Colonic mucosa (tissue), 4 donors: Measurements from ENCODE around the gene SORCS1. TPM values are rescaled to one million over a fixed set of nuclear protein-coding genes. Genes with fewer than 3 reads are reported as not detected.

Source experiments
- DNase-seq: peaks from one replicate; pipeline ENCODE4 v3.0.0-alpha.2; 2020
- H3K27ac ChIP-seq: fragments of 200-600 bp; one replicate; pipeline ENCODE4 v1.8.0; 2021
- H3K27me3 ChIP-seq: fragments of 200-600 bp; one replicate; pipeline ENCODE4 v1.8.0; 2021
- H3K36me3 ChIP-seq: fragments of 200-600 bp; one replicate; pipeline ENCODE4 v1.8.0; 2021
- H3K4me1 ChIP-seq: fragments of 200-600 bp; one replicate; pipeline ENCODE4 v1.8.0; 2021; ENCODE audit warnings: mild to moderate bottlenecking
- H3K4me3 ChIP-seq: fragments of 200-600 bp; one replicate; pipeline ENCODE4 v1.8.0; 2021
- H3K9ac ChIP-seq, 2 donors: one replicate each; pipeline ENCODE4 v1.7.0; 2013; ENCODE audit warnings: control low read depth in 2 of 2, low read depth in 2 of 2, low read length in 2 of 2
- H3K9me3 ChIP-seq: fragments of 200-600 bp; one replicate; pipeline ENCODE4 v1.8.0; 2021
- CTCF ChIP-seq: fragments of 200-600 bp; IDR thresholded peaks from one replicate; pipeline ENCODE4 v1.8.0; 2022; ENCODE audit warnings: antibody characterized with exemption, mild to moderate bottlenecking
- intact Hi-C: fragments of 100-400 bp; cut with DNase I; formaldehyde crosslinking; loops from one replicate; pipeline ENCODE4 v1.14.1; 2022
- total RNA-seq, 2 donors: library from RNA; stranded (reverse); fragmentation: NEBNext Ultra II Directional in 1 of 2; extraction: Animal tissue kit (Norgen Biotek cat#: 25700) in 1 of 2; gene quantifications; one replicate each; pipeline ENCODE4 v1.2.1, GENCODE V29; 2021
- donor health status: healthy.
- donor health status: DM: no; HTN: no; CAD: no.
- donor health status: DM: no; HTN: no; CAD: no.

The SORCS1 gene
- total RNA-seq, 2 donors from 2014 or later, result 0.40 to 1.6 TPM

GRCh38 chr10:107010531-107010930 is 154.0 kb downstream of the SORCS1 start:
- intact Hi-C loops, result no loop called here
- Histone ChIP-seq H3K4me1 (no peaks in the 10 kb centered on the region), H3K27ac (no peak overlapping the region), H3K27me3 (no peaks in the 10 kb centered on the region), H3K9me3 (no peaks in the 10 kb centered on the region), H3K9ac (no peak overlapping the region), H3K36me3 (no peaks in the 10 kb centered on the region), H3K4me3 (no peak overlapping the region)
- no peak for DNase-seq
- TF ChIP-seq CTCF, result no peak

GRCh38 chr10:107004362-107004761 is 160.1 kb downstream of the SORCS1 start:
- H3K27ac ChIP-seq, result no peak overlapping the region
- H3K4me3 ChIP-seq, result no peak overlapping the region
- no peaks in the 10 kb centered on the region for H3K27me3 ChIP-seq
- no peak for DNase-seq
- intact Hi-C loops, result no loop called here
- no peaks in the 10 kb centered on the region for H3K4me1 ChIP-seq
- no peak overlapping the region for H3K9ac ChIP-seq
- H3K36me3 ChIP-seq, result no peaks in the 10 kb centered on the region
- TF ChIP-seq CTCF, result no peak
- H3K9me3 ChIP-seq, result no peaks in the 10 kb centered on the region

- no peak for TF ChIP-seq CTCF
- Histone ChIP-seq H3K27ac (no peak overlapping the region), H3K4me1 (no peaks in the 10 kb centered on the region), H3K9ac (no peak overlapping the region), H3K27me3 (no peaks in the 10 kb centered on the region), H3K9me3 (no peaks in the 10 kb centered on the region), H3K36me3 (no peaks in the 10 kb centered on the region), H3K4me3 (no peak overlapping the region)
- DNase-seq, result no peak
- intact Hi-C loops, result no loop called here
Observed at GRCh38 chr10:107002068-107002467, 162.4 kb downstream of the SORCS1 start.

GRCh38 chr10:106999118-106999707 is 165.3 kb downstream of the SORCS1 start:
- no peak for TF ChIP-seq CTCF
- intact Hi-C loops, result no loop called here
- Histone ChIP-seq H3K4me3 (no peak overlapping the region), H3K36me3 (no peaks in the 10 kb centered on the region), H3K27ac (no peak overlapping the region), H3K9ac (no peak overlapping the region), H3K27me3 (no peaks in the 10 kb centered on the region), H3K4me1 (no peaks in the 10 kb centered on the region), H3K9me3 (no peaks in the 10 kb centered on the region)
- DNase-seq, result no peak

- H3K36me3 ChIP-seq, result no peaks in the 10 kb centered on the region
- no peaks in the 10 kb centered on the region for H3K4me1 ChIP-seq
- no peak overlapping the region for H3K27ac ChIP-seq
- H3K4me3 ChIP-seq, result no peak overlapping the region
- no peaks in the 10 kb centered on the region for H3K27me3 ChIP-seq
- intact Hi-C loops, result no loop called here
- no peak for TF ChIP-seq CTCF
- DNase-seq, result no peak
- H3K9ac ChIP-seq, result no peak overlapping the region
- H3K9me3 ChIP-seq, result no peaks in the 10 kb centered on the region
Observed at GRCh38 chr10:106997721-106998120, 166.8 kb downstream of the SORCS1 start.
